OCI-LY7 (cell line): ENCODE measurements around the gene NOP56. TPM values are rescaled to one million over a fixed set of nuclear protein-coding genes. Genes with fewer than 3 reads are reported as not detected.

ENCODE experiments used
- BruUV-seq: library from RNA; stranded (reverse); fragments of 400-500 nt; replicated peaks from 2 replicates; lab custom pipeline; 2021; lab: Mats Ljungman, UMichigan
- CTCF ChIA-PET: fragments of 300-600 bp; sonication (Branson Sonifier 250); formaldehyde crosslinking; loops from one replicate; lab custom pipeline; 2022; ENCODE audit warnings: antibody characterized with exemption; ENCODE audit not compliant: unreplicated experiment; lab: Charles Lee
- POLR2A ChIA-PET: fragments of 300-600 bp; sonication (Branson Sonifier 250); formaldehyde crosslinking; loops from one replicate; lab custom pipeline; 2022; ENCODE audit warnings: antibody characterized with exemption; lab: Charles Lee
- DNase-seq: peaks from one replicate; pipeline ENCODE4 v3.0.0-alpha.2; 2015; ENCODE audit warnings: low spot score
- H2AFZ ChIP-seq: fragments of 200-600 bp; sonication (generic), shearing (Covaris generic); 2 replicates; pipeline ENCODE4 v1.6.1; 2014; ENCODE audit warnings: mild to moderate bottlenecking, antibody characterized with exemption, low read length, moderate library complexity
- H3K27ac ChIP-seq: fragments of 200-600 bp; sonication (generic); 2 replicates; pipeline ENCODE4 v1.5.1; 2014; ENCODE audit warnings: mixed run types, low read depth, mild to moderate bottlenecking, moderate library complexity, low read length, inconsistent platforms; ENCODE audit not compliant: poor library complexity, severe bottlenecking
- H3K36me3 ChIP-seq: fragments of 200-600 bp; sonication (generic); 2 replicates; pipeline ENCODE4 v1.6.1; 2014; ENCODE audit warnings: mild to moderate bottlenecking, antibody characterized with exemption, low read length, moderate library complexity, mixed read lengths; ENCODE audit not compliant: insufficient read depth
- H3K4me1 ChIP-seq: fragments of 200-600 bp; sonication (generic); 2 replicates; pipeline ENCODE4 v1.5.1; 2014; ENCODE audit warnings: mild to moderate bottlenecking, low read length; ENCODE audit not compliant: insufficient read depth, poor library complexity, severe bottlenecking
- H3K4me2 ChIP-seq: fragments of 200-600 bp; sonication (generic); 2 replicates; pipeline ENCODE4 v1.6.1; 2014; ENCODE audit warnings: mild to moderate bottlenecking, low read length
- H3K4me3 ChIP-seq: fragments of 200-600 bp; sonication (generic); 2 replicates; pipeline ENCODE4 v1.5.1; 2014; ENCODE audit warnings: mild to moderate bottlenecking, low read depth, low read length; ENCODE audit not compliant: poor library complexity, severe bottlenecking
- H3K79me2 ChIP-seq: fragments of 200-600 bp; sonication (generic); 2 replicates; pipeline ENCODE4 v1.6.1; 2016; ENCODE audit warnings: low read depth, mild to moderate bottlenecking, low read length, moderate library complexity, mixed read lengths; ENCODE audit not compliant: insufficient read depth
- H3K9me2 ChIP-seq: fragments of 200-600 bp; sonication (generic); 2 replicates; pipeline ENCODE4 v1.6.1; 2016; ENCODE audit warnings: mild to moderate bottlenecking, low read length, mixed read lengths; ENCODE audit not compliant: insufficient read depth
- H3K9me3 ChIP-seq: fragments of 200-600 bp; sonication (generic); 2 replicates; pipeline ENCODE4 v1.6.1; 2014; ENCODE audit warnings: mild to moderate bottlenecking, mixed run types, low read length, mixed read lengths
- H4K20me1 ChIP-seq: fragments of 200-600 bp; sonication (generic); 2 replicates; pipeline ENCODE4 v1.6.1; 2014; ENCODE audit warnings: mild to moderate bottlenecking, antibody characterized with exemption, low read length, moderate library complexity, mixed read lengths; ENCODE audit not compliant: insufficient read depth
- EZH2phosphoT487 ChIP-seq: fragments of 200-600 bp; sonication (generic); IDR thresholded peaks from 2 replicates; pipeline ENCODE4 v1.6.1; 2018; ENCODE audit warnings: low read depth, borderline replicate concordance, mild to moderate bottlenecking, mixed run types, antibody characterized with exemption, low read length, moderate library complexity, mixed read lengths
- intact Hi-C: fragments of 100-400 bp; cut with micrococcal nuclease; formaldehyde crosslinking; loops from one replicate; pipeline ENCODE4 v1.10.0; 2022; ENCODE audit not compliant: unreplicated experiment
- total RNA-seq, 2 experiments: library from RNA; depleted of rRNA in 1 of 2; stranded (reverse); fragments of >200 nt in 1 of 2; shearing (Covaris generic) in 1 of 2; gene quantifications; 2 replicates each; pipeline ENCODE4 v1.2.3, GENCODE V29; 2014 to 2022
- TF ChIP-seq, protein P1 (sequence below): fragments of 200-600 bp; sonication (generic); conservative IDR thresholded peaks from 2 replicates; pipeline ENCODE4 v1.5.1; 2014; ENCODE audit warnings: mild to moderate bottlenecking, antibody characterized with exemption, low read length, moderate library complexity, mixed read lengths

The NOP56 gene
- total RNA-seq, 2 experiments from 2014 or later, result 544 to 580 TPM

DNA sequence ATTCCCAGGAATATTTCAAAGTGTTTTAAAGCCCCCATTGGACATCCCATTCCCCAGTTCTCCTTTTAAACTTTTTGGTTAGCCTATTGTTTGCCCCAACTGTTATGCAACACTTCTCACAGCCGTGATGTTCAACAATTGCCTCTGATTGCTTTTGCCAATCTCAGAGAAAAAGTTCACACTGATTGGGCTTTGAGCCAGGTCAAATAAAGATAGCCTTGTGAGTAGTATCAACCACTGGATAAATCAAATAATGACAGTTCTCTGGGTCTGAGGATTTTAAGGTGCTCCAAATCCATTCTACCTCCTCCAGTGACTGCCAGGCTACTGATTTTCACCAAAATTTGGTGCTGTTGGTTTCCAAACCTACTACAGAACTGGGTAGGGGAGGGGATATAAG is 19.1 kb upstream of the NOP56 start:
- H3K4me1 ChIP-seq, result no peaks in the 10 kb centered on the region
- H2AFZ ChIP-seq, result no peak overlapping the region
- intact Hi-C loops, result no loop called here
- no peaks in the 10 kb centered on the region for H3K9me3 ChIP-seq
- H4K20me1 ChIP-seq, result no peaks in the 10 kb centered on the region
- TF ChIP-seq, protein P1, sequence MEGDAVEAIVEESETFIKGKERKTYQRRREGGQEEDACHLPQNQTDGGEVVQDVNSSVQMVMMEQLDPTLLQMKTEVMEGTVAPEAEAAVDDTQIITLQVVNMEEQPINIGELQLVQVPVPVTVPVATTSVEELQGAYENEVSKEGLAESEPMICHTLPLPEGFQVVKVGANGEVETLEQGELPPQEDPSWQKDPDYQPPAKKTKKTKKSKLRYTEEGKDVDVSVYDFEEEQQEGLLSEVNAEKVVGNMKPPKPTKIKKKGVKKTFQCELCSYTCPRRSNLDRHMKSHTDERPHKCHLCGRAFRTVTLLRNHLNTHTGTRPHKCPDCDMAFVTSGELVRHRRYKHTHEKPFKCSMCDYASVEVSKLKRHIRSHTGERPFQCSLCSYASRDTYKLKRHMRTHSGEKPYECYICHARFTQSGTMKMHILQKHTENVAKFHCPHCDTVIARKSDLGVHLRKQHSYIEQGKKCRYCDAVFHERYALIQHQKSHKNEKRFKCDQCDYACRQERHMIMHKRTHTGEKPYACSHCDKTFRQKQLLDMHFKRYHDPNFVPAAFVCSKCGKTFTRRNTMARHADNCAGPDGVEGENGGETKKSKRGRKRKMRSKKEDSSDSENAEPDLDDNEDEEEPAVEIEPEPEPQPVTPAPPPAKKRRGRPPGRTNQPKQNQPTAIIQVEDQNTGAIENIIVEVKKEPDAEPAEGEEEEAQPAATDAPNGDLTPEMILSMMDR, result no peak
- TF ChIP-seq EZH2phosphoT487, result no peak
- H3K4me3 ChIP-seq, result no peak overlapping the region
- H3K9me2 ChIP-seq, result no peaks in the 10 kb centered on the region
- H3K4me2 ChIP-seq, result no peak overlapping the region
- DNase-seq, result no peak
- no TSS peak for BruUV-seq
- no peak overlapping the region for H3K27ac ChIP-seq
- ChIA-PET CTCF (no interaction called here), POLR2A (no interaction called here)
- no peaks in the 10 kb centered on the region for H3K36me3 ChIP-seq
- H3K79me2 ChIP-seq, result no peaks in the 10 kb centered on the region

DNA sequence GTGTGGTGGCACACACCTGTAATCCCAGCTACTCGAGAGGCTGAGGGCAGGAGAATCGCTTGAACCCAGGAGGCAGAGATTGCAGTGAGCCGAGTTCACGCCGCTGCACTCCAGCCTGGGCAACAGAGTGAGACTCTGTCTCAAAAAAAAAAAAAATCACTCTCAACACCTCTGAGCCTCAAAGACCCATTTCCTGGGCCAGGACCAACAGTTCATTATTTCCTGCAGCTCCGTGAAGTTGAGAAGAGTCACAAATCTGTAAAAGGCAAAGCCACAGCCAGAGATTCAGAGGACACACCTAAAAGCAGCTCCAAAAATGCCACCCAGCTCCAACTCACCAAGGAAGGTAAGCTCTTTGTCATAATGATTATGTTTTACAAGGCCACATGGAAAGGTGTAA is 15.2 kb upstream of the NOP56 start:
- Histone ChIP-seq H4K20me1 (no peaks in the 10 kb centered on the region), H3K36me3 (no peaks in the 10 kb centered on the region), H3K9me3 (no peaks in the 10 kb centered on the region), H3K4me2 (no peak overlapping the region), H3K4me3 (no peak overlapping the region), H3K27ac (no peak overlapping the region), H3K4me1 (no peaks in the 10 kb centered on the region), H2AFZ (no peak overlapping the region), H3K79me2 (no peaks in the 10 kb centered on the region), H3K9me2 (no peaks in the 10 kb centered on the region)
- POLR2A ChIA-PET, result interaction anchor here (0.6 to 0.8 kb wide), 3 partner anchors 42 to 93 kb away, joined by 3 to 4 read pairs (median 3); no protein-coding TSS in a partner anchor
- DNase-seq, result no peak
- BruUV-seq, result no TSS peak
- CTCF ChIA-PET, result no interaction called here
- intact Hi-C loops, result no loop called here
- TF ChIP-seq EZH2phosphoT487, result no peak
- TF ChIP-seq, protein P1, result no peak

DNA sequence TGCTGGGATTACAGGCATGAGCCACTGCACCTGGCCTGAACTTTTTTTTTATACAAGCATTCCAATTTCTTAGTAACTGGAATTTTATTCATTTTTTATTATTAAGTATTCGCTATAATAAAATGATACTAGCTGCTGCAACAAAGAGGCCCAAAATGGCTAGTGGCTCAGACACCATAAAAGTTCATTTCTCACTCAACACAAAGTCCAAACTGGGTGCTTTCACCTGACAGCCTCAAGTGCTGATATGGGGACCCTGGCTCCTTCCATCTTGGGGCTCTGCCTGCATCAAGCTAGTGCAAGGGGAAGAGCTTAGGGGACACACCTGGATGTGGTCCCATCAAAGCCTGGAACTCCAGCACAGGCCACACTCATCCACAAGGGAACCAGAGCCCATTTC is 12.2 kb upstream of the NOP56 start:
- BruUV-seq, result no TSS peak
- H3K9me3 ChIP-seq, result no peaks in the 10 kb centered on the region
- no peaks in the 10 kb centered on the region for H3K9me2 ChIP-seq
- H3K79me2 ChIP-seq, result no peaks in the 10 kb centered on the region
- no peak overlapping the region for H3K4me3 ChIP-seq
- ChIA-PET CTCF (no interaction called here), POLR2A (no interaction called here)
- TF ChIP-seq EZH2phosphoT487, result no peak
- TF ChIP-seq, protein P1, result no peak
- no peaks in the 10 kb centered on the region for H3K36me3 ChIP-seq
- H3K27ac ChIP-seq, result no peak overlapping the region
- no peaks in the 10 kb centered on the region for H3K4me1 ChIP-seq
- DNase-seq, result no peak
- intact Hi-C loops, result loop anchor here (10.0 kb wide), 1 partner anchor 255 kb away; the partner anchor contains the start of gene TGM6
- H2AFZ ChIP-seq, result no peak overlapping the region
- no peak overlapping the region for H3K4me2 ChIP-seq
- no peaks in the 10 kb centered on the region for H4K20me1 ChIP-seq
